GM12878 (cell line): Measurements from ENCODE around the gene TRUB1. TPM values are rescaled to one million over a fixed set of nuclear protein-coding genes. Genes with fewer than 3 reads are reported as not detected.

Experiments
- ATF2 ChIP-seq: IDR thresholded peaks from 2 replicates; pipeline ENCODE4 v1.6.1; 2012; ENCODE audit warnings: low read length, inconsistent platforms
- CEBPZ ChIP-seq: fragments of 150-350 bp; IDR thresholded peaks from 2 replicates; pipeline ENCODE4 v1.6.1; 2016; ENCODE audit warnings: low read depth, low read length
- ELK1 ChIP-seq: IDR thresholded peaks from 2 replicates; pipeline ENCODE4 v1.6.1; 2012; ENCODE audit warnings: low read depth, low read length, improper control_type of control experiment
- FOS ChIP-seq: IDR thresholded peaks from 3 replicates; pipeline ENCODE4 v1.6.1; 2011; ENCODE audit warnings: borderline replicate concordance; ENCODE audit not compliant: insufficient read length; ENCODE audit errors: extremely low read depth
- FOXM1 ChIP-seq: IDR thresholded peaks from 2 replicates; pipeline ENCODE4 v1.6.1; 2012; ENCODE audit warnings: low read depth, mild to moderate bottlenecking, inconsistent platforms, low read length, moderate library complexity
- JUNB ChIP-seq: IDR thresholded peaks from 2 replicates; pipeline ENCODE4 v1.6.1; 2016; ENCODE audit warnings: antibody characterized with exemption, mild to moderate bottlenecking
- MAX ChIP-seq: IDR thresholded peaks from 2 replicates; pipeline ENCODE4 v1.6.1; 2012; ENCODE audit warnings: low read depth, low read length, improper control_type of control experiment
- MTA3 ChIP-seq: IDR thresholded peaks from 2 replicates; pipeline ENCODE4 v1.6.1; 2012; ENCODE audit warnings: low read length, inconsistent platforms, borderline replicate concordance
- POLR2AphosphoS2 ChIP-seq: IDR thresholded peaks from 2 replicates; pipeline ENCODE4 v1.6.1; 2011; ENCODE audit warnings: low read depth, mild to moderate bottlenecking, low read length, improper control_type of control experiment, moderate library complexity
- RAD51 ChIP-seq: fragments of 450-650 bp; IDR thresholded peaks from 2 replicates; pipeline ENCODE4 v1.6.1; 2016; ENCODE audit warnings: moderate library complexity, mild to moderate bottlenecking, inconsistent platforms
- RB1 ChIP-seq: fragments of 450-650 bp; formaldehyde crosslinking; IDR thresholded peaks from 2 replicates; pipeline ENCODE4 v1.6.1; 2017; ENCODE audit warnings: mild to moderate bottlenecking, borderline replicate concordance
- STAT3 ChIP-seq: IDR thresholded peaks from 2 replicates; pipeline ENCODE4 v1.6.1; 2011; ENCODE audit warnings: low read depth, low read length, improper control_type of control experiment
- ZNF592 ChIP-seq: fragments of 450-650 bp; IDR thresholded peaks from 2 replicates; pipeline ENCODE4 v1.6.1; 2017; ENCODE audit warnings: mild to moderate bottlenecking, moderate library complexity
- ZNF622 ChIP-seq: fragments of 450-650 bp; IDR thresholded peaks from 2 replicates; pipeline ENCODE4 v1.6.1; 2017; ENCODE audit warnings: mild to moderate bottlenecking, inconsistent platforms
- ZNF687 ChIP-seq: fragments of 450-650 bp; IDR thresholded peaks from 2 replicates; pipeline ENCODE4 v1.6.1; 2017; ENCODE audit warnings: mild to moderate bottlenecking, moderate library complexity
- ZZZ3 ChIP-seq: IDR thresholded peaks from 2 replicates; pipeline ENCODE4 v1.6.1; 2011; ENCODE audit warnings: low read depth; ENCODE audit not compliant: control insufficient read depth, insufficient read length
- polyA plus RNA-seq, 11 experiments: library from polyadenylated mRNA; depleted of rRNA in 4 of 11; unstranded in 6 of 11; stranded (reverse) in 5 of 11; fragments of >200 nt; fragmentation: Nextera tagmentation in 4 of 11; fragmentation: Illumina TruSeq in 1 of 11; extraction: Ambion mirVana in 4 of 11; extraction: Trizol in 1 of 11; gene quantifications; 1 replicate in 1 of 11; 2 replicates in 10 of 11; pipeline versions ENCODE4 v1.2.1 to v1.2.3, GENCODE V29; 2011 to 2016; ENCODE audit warnings: inconsistent platforms in 2 of 11, missing spikeins in 2 of 11, low read depth in 1 of 11
- total RNA-seq, 4 experiments: library from RNA; depleted of rRNA in 3 of 4; stranded (reverse); fragments of >200 nt in 3 of 4; fragmentation: Illumina TruSeq in 1 of 4; extraction: Trizol in 1 of 4; gene quantifications; 2 replicates each; pipeline versions ENCODE4 v1.2.1 to v1.2.3, GENCODE V29; 2013 to 2021

Gene TRUB1
- total and polyA plus RNA-seq, 10 of the 15 experiments (the other 5 are each of a cell fraction or from before 2014, with no cell fraction given): 8.1 to 24.0 (median 15.9) TPM

GRCh38 chr10:114953047-114953446 lies 15.1 kb downstream of the TRUB1 start (continued):
- TF ChIP-seq ZNF592 (no peak), ELK1 (no peak), MTA3 (no peak), RAD51 (no peak), JUNB (peak; percentile 57), FOS (no peak), RB1 (no peak), ZZZ3 (no peak), MAX (no peak), STAT3 (no peak), CEBPZ (no peak), FOXM1 (peak; percentile 61; the same call in 1 of the 2 replicates), POLR2AphosphoS2 (no peak), ZNF622 (no peak), ZNF687 (no peak), ATF2 (peak; percentile 55; the same call in 1 of the 2 replicates)
